ENCODE results near the gene AGMO. TPM values are rescaled to one million over a fixed set of nuclear protein-coding genes. Genes with fewer than 3 reads are reported as not detected.

Gene AGMO
- total RNA-seq, 1 donor from 2014 or later = not detected

DNA sequence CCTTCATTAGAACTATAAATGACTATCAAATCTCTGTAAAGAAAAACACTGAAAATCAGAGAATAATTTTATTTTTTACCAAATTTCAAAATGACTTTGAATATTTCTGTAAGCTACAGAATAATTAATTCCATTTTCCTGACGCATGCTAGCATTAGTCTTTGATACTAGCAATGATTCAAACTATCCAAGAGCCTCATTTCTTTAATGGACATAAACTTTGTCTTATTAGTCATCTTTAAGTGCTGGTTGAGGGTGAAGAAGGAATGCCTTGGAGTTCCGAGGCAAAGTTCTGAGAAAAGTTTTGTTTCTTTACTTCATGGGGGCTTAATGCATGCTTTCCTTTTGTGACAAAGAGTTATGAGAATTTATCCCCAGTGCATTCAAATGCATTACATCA is 137.3 kb downstream of the AGMO start:
- no peak for DNase-seq (ENCODE audit: low spot score)

DNA sequence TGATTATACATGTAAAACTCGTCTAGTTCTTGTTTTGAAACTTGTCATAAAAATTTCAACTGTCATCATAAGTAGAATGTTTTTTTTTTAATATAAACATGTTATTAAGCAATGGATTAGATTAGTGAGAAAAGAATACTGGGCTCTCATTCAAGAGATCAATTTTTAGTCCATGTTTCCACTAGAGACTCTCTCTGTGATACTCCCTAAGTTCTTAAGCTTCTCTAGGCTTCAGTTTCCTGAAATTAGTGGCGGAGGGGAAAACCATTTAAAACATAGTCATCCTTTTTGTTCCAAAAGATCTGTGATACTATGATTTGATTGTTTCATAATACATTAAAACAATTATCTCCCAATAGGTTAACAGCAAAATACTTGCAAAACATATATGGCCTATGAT is 142.2 kb downstream of the AGMO start:
- Mint-ChIP-seq H3K4me1 (ENCODE audit: unreplicated experiment) (no peaks in the 10 kb centered on the region), H3K4me3 (ENCODE audit: unreplicated experiment) (no peak overlapping the region), H3K27me3 (ENCODE audit: unreplicated experiment) (no peaks in the 10 kb centered on the region), H3K9me3 (ENCODE audit: unreplicated experiment) (no peaks in the 10 kb centered on the region), H3K27ac (ENCODE audit: unreplicated experiment) (no peak overlapping the region), H3K36me3 (ENCODE audit: low read depth, unreplicated experiment) (no peaks in the 10 kb centered on the region)
- TF ChIP-seq, protein P1, sequence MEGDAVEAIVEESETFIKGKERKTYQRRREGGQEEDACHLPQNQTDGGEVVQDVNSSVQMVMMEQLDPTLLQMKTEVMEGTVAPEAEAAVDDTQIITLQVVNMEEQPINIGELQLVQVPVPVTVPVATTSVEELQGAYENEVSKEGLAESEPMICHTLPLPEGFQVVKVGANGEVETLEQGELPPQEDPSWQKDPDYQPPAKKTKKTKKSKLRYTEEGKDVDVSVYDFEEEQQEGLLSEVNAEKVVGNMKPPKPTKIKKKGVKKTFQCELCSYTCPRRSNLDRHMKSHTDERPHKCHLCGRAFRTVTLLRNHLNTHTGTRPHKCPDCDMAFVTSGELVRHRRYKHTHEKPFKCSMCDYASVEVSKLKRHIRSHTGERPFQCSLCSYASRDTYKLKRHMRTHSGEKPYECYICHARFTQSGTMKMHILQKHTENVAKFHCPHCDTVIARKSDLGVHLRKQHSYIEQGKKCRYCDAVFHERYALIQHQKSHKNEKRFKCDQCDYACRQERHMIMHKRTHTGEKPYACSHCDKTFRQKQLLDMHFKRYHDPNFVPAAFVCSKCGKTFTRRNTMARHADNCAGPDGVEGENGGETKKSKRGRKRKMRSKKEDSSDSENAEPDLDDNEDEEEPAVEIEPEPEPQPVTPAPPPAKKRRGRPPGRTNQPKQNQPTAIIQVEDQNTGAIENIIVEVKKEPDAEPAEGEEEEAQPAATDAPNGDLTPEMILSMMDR (IDR thresholded peaks at IDR 0.05; ENCODE audit: unreplicated experiment) = no peak
- DNase-seq (ENCODE audit: low spot score) = no peak

More for the DNA sequence above, 137.3 kb downstream of the AGMO start:
- Mint-ChIP-seq H3K36me3 (ENCODE audit: low read depth, unreplicated experiment) (no peaks in the 10 kb centered on the region), H3K27me3 (ENCODE audit: unreplicated experiment) (no peaks in the 10 kb centered on the region), H3K4me1 (ENCODE audit: unreplicated experiment) (no peaks in the 10 kb centered on the region), H3K4me3 (ENCODE audit: unreplicated experiment) (no peak overlapping the region), H3K27ac (ENCODE audit: unreplicated experiment) (no peak overlapping the region), H3K9me3 (ENCODE audit: unreplicated experiment) (no peaks in the 10 kb centered on the region)
- TF ChIP-seq, protein P1 (IDR thresholded peaks at IDR 0.05; ENCODE audit: unreplicated experiment) = no peak

DNA sequence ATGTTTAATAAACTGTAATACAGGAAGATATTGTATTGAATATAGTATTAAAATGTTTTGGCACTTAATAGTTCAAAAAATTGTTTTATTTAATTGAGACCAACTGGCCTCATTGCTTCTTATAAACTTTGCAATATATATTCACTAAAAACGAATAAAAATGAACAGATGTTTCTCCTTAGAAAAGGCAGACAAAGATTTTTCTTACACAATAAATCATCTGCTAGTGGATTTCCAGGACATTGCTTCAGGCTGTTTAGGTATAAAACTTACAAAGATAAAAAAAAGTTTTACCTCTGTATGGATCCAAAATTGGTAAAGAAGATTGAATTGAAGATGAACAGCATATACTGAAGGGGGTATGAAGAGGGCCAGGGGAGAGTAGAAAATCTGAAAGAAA is 143.6 kb downstream of the AGMO start:
- Mint-ChIP-seq H3K27me3 (ENCODE audit: unreplicated experiment) (no peaks in the 10 kb centered on the region), H3K27ac (ENCODE audit: unreplicated experiment) (no peak overlapping the region), H3K9me3 (ENCODE audit: unreplicated experiment) (no peaks in the 10 kb centered on the region), H3K4me1 (ENCODE audit: unreplicated experiment) (no peaks in the 10 kb centered on the region), H3K4me3 (ENCODE audit: unreplicated experiment) (no peak overlapping the region), H3K36me3 (ENCODE audit: low read depth, unreplicated experiment) (no peaks in the 10 kb centered on the region)
- TF ChIP-seq, protein P1 (IDR thresholded peaks at IDR 0.05; ENCODE audit: unreplicated experiment) = no peak
- DNase-seq (ENCODE audit: low spot score) = no peak

DNA sequence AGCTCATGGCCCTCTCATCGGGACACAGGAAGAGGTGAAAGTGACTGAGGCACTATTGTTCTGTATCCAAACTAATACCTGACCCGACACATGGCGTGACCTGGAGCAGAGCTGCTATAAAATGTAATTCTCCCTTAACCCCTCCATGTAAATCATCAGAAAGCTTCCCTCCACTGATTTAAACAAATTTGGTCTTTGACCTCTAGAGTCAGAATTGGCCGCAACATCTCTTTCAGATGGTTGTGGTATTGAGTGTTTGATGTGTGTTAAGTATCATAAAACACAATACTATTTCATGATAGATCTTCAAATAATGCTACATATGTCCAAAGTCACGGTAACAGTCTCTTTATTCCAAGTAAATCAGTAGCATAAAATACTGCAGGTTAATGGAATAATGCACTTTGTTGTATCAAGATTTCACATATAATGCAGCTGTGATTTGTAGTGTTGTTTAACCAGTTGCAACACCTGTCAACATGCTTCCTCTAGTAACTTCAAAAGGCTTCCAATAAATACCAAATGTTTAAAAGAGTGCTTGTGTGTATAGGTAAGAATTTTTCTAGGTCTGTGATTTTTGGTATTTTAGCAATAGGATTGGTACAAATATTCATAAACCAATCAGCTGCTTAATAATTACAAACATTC is 144.3 kb downstream of the AGMO start:
- no peak overlapping the region for H3K27ac Mint-ChIP-seq (ENCODE audit: unreplicated experiment)
- H3K36me3 Mint-ChIP-seq (ENCODE audit: low read depth, unreplicated experiment) = no peaks in the 10 kb centered on the region
- no peak for DNase-seq (ENCODE audit: low spot score)
- no peak overlapping the region for H3K4me3 Mint-ChIP-seq (ENCODE audit: unreplicated experiment)
- no peaks in the 10 kb centered on the region for H3K9me3 Mint-ChIP-seq (ENCODE audit: unreplicated experiment)
- no peaks in the 10 kb centered on the region for H3K4me1 Mint-ChIP-seq (ENCODE audit: unreplicated experiment)
- no peaks in the 10 kb centered on the region for H3K27me3 Mint-ChIP-seq (ENCODE audit: unreplicated experiment)
- TF ChIP-seq, protein P1 (IDR thresholded peaks at IDR 0.05; ENCODE audit: unreplicated experiment) = no peak

DNA sequence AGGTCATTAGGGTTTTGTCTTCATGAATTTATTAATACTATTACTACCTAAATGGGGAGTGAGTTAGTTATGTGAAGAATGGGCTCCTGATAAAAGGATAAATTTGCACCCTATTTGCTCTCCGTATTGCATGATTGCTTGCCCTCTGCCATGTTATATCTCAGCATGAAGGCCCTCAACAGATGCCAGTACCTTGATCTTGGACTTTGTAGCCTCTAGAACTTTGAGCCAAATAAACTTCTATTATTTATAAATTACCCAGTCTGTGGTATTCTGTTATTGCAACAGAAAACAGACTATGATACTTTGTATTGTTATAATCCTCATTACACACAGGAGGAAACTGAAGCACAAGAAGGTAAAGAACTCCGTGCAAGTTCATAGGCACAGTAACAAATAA is 150.8 kb downstream of the AGMO start:
- no peak for DNase-seq (ENCODE audit: low spot score)
- Mint-ChIP-seq H3K27me3 (ENCODE audit: unreplicated experiment) (no peaks in the 10 kb centered on the region), H3K9me3 (ENCODE audit: unreplicated experiment) (no peaks in the 10 kb centered on the region), H3K4me3 (ENCODE audit: unreplicated experiment) (no peak overlapping the region), H3K4me1 (ENCODE audit: unreplicated experiment) (peaks cover 3% of the 10 kb centered on the region), H3K27ac (ENCODE audit: unreplicated experiment) (no peak overlapping the region), H3K36me3 (ENCODE audit: low read depth, unreplicated experiment) (no peaks in the 10 kb centered on the region)
- TF ChIP-seq, protein P1 (IDR thresholded peaks at IDR 0.05; ENCODE audit: unreplicated experiment) = no peak
